HG03378 (cell line): ENCODE measurements around the gene NCKAP5.

Experiments used
- ATAC-seq: cut with Tn5 transposase; IDR thresholded peaks from one replicate; pipeline ENCODE4 v1.9.1; 2021; ENCODE audit warnings: mild to moderate bottlenecking, moderate library complexity; ENCODE audit not compliant: unreplicated experiment

NCKAP5 gene

GRCh38 chr2:133433455-133434451 is 134.5 kb downstream of the NCKAP5 start:
- ATAC-seq: no peak

- ATAC-seq: no peak
These were observed 135.5 kb downstream of the NCKAP5 start for GRCh38 chr2:133432778-133433177.

- ATAC-seq: no peak
These were observed 137.0 kb downstream of the NCKAP5 start for GRCh38 chr2:133431289-133431688.

GRCh38 chr2:133426791-133427190 is 141.5 kb downstream of the NCKAP5 start:
- no peak for ATAC-seq

- no peak for ATAC-seq
These were observed 142.7 kb downstream of the NCKAP5 start for GRCh38 chr2:133425612-133426011.

GRCh38 chr2:133424876-133425275 is 143.4 kb downstream of the NCKAP5 start:
- no peak for ATAC-seq

GRCh38 chr2:133422931-133423351 is 145.3 kb downstream of the NCKAP5 start:
- ATAC-seq: no peak

GRCh38 chr2:133421516-133422324 is 146.5 kb downstream of the NCKAP5 start:
- ATAC-seq: peak; percentile 97

- no peak for ATAC-seq
These were observed 147.5 kb downstream of the NCKAP5 start for GRCh38 chr2:133420788-133421187.

GRCh38 chr2:133418671-133419070 is 149.6 kb downstream of the NCKAP5 start:
- no peak for ATAC-seq

- ATAC-seq: peak; percentile 46
These were observed 150.2 kb downstream of the NCKAP5 start for GRCh38 chr2:133418021-133418420.

- no peak for ATAC-seq
These were observed 150.8 kb downstream of the NCKAP5 start for GRCh38 chr2:133417415-133417814.

- no peak for ATAC-seq
These were observed 151.5 kb downstream of the NCKAP5 start for GRCh38 chr2:133416736-133417135.

GRCh38 chr2:133416146-133416545 is 152.1 kb downstream of the NCKAP5 start:
- no peak for ATAC-seq

GRCh38 chr2:133415210-133415876 is 152.9 kb downstream of the NCKAP5 start:
- no peak for ATAC-seq

- ATAC-seq: no peak
These were observed 153.6 kb downstream of the NCKAP5 start for GRCh38 chr2:133414486-133415209.

- ATAC-seq: no peak
These were observed 154.4 kb downstream of the NCKAP5 start for GRCh38 chr2:133413863-133414262.

GRCh38 chr2:133412694-133413093 is 155.6 kb downstream of the NCKAP5 start:
- ATAC-seq: no peak

GRCh38 chr2:133411857-133412256 is 156.4 kb downstream of the NCKAP5 start:
- no peak for ATAC-seq

GRCh38 chr2:133411101-133411500 is 157.2 kb downstream of the NCKAP5 start:
- no peak for ATAC-seq
